Right kidney (tissue), 1 donor: ENCODE data around the gene ADAMTS13.

Experiments
- DNase-seq: peaks from one replicate; pipeline ENCODE4 v3.0.0-alpha.2; 2016

The ADAMTS13 gene

GRCh38 chr9:133472753-133473378 lies 50.7 kb downstream of the ADAMTS13 start:
- no peak for DNase-seq

DNA sequence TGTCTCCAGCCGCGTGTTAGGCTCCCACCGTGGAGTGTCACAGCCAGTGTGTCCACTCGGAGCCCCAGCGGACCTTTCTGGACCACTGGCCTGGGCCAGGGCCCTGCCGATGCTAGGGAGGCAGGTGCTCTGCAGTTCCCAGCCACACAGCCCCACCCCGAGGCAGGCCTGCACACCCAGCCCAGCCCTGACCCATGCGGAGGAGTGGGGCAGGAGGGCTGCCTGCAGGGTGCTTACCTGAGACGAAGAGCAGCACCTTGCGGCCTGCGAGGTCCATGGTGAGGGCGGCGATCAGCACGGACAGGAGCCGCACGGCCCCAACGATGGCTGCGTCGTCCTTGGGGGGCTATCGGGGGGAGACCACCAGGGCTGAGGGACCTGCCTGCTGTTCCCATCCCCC lies 51.6 kb downstream of the ADAMTS13 start:
- no peak for DNase-seq

DNA sequence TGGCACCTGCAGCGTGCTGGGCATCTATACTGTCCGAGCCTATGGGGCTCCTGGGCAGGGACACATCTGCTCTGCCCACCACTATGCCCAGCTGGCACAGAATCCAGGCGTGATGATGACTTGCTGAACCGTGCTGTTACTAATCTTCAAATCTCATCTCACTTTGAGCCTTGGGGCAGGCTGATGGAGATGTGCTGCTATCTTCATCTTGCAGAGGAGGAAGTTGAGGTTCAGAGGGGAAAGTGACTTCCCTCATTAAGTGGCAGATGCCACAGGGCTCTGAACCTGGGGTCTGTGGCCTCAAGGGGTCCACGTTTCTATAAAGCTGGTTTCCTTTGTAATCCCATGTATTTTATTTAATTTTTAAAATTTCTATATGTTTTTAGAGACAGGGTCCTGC lies 52.0 kb downstream of the ADAMTS13 start:
- DNase-seq = no peak

DNA sequence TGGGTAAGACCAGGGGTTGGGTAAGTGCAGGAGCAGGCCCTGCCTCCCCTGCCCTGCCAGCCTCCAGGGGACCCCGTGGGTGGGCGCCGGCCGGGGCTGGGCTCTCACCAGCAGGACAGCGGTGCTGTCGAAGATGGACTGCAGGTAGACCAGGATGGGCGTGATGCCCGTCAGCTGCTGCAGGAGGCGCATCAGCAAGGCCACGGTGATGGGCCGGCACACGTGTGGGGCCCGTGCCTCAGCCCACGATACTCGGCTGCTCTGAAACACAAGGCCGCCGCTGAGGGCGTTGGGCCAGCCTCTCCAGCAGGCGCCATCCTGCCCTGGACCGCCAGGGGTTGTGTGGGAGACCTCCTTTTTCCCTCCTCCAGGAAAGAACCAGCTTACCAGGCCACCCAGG lies 52.7 kb downstream of the ADAMTS13 start:
- DNase-seq = no peak

DNA sequence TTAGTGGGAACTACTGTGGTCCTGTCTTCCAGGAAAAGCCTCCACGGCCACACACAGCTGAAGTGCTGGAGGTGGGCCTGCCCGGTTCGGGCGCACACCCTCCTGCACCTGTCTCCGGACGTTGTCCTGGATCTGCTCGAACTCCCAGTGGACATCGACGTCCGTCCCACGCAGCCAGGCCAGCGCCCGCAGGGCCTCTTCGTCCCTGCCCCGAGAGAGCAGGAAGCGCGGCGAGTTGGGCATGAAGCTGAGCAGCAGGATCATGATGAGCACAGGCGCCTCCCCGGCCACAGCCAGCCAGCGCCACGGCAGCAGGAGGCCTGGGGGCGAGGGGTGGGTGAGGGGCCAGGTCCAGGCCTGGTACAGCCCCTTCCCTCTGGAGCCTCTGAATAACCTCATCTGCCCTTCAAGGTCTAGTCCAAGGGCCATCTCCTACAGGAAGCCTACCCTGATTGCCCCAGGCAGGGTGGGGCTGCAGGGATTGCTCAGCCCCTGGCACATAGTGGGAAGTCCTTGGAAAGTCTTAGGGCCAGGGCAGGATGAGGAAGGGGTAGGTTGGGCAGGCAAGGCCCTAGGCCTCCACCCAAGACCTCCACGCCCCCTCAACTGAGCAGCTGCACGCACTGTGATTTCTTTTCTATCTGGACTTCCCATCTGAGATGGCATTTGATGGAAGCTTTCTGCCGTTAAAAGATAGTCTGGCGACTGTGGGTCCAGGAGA lies 53.3 kb downstream of the ADAMTS13 start:
- DNase-seq = no peak

DNA sequence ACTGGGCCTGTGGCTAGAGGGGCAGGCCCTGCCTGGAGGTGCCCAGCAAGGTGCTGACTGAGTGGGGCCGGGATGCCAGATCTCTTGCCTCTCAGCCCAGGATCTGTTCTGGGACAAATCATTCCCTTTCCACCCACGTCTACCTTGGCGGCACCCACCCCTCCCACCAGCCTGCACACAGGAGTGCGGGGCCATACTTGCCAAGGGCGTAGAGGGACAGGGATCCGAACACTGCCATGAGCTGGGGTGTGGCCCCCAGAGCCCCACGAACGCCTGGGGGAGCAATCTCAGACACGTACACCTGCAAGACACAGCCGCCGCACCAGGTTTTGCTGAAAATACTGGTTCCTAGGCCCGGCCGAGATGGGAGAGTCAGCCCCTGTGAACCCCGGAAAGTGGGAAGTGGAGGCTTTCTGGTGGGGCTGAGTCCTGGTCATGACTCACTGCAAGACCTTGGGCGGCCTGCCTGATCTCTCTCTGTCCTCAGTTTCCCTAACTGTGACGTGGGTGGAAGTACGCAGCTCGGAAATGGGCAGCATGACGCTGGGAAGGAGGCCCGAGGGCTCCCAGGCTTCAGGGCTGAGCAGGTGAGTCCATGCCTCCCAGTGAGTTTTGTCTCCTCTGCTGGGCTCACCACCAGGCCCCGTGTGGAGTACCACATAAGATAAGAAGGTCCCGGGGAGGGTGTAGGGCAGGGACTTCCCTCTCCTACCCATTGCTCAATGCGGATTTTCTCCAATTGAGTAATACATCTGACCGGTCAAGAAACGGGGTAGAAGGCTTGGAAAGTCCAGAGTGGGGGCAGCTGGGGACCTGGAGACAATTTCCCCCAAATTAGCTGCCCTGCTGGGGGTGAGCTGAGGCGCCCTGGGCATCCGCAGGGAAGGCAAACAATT lies 54.1 kb downstream of the ADAMTS13 start:
- no peak for DNase-seq

- DNase-seq = no peak
These were observed 54.8 kb downstream of the ADAMTS13 start for GRCh38 chr9:133476941-133477340.

DNA sequence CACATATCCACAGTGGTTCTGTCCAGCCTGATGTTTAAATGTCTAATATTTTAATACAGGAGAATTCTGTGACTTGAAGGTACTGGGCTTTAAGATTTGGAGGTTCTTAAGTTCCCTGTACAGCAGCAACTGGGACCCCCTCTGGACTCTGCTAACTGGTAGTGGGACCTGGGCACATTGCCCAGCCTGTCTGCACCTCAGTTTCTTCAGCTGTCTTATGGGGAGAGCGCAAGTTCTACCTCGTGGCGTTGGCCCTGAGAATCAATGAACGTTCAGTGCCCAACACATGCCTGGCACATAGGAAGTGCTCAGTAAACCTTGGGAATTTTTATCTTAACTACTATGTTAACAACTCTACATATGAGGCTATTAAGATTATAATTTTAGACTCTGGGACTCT lies 55.3 kb downstream of the ADAMTS13 start:
- no peak for DNase-seq

DNA sequence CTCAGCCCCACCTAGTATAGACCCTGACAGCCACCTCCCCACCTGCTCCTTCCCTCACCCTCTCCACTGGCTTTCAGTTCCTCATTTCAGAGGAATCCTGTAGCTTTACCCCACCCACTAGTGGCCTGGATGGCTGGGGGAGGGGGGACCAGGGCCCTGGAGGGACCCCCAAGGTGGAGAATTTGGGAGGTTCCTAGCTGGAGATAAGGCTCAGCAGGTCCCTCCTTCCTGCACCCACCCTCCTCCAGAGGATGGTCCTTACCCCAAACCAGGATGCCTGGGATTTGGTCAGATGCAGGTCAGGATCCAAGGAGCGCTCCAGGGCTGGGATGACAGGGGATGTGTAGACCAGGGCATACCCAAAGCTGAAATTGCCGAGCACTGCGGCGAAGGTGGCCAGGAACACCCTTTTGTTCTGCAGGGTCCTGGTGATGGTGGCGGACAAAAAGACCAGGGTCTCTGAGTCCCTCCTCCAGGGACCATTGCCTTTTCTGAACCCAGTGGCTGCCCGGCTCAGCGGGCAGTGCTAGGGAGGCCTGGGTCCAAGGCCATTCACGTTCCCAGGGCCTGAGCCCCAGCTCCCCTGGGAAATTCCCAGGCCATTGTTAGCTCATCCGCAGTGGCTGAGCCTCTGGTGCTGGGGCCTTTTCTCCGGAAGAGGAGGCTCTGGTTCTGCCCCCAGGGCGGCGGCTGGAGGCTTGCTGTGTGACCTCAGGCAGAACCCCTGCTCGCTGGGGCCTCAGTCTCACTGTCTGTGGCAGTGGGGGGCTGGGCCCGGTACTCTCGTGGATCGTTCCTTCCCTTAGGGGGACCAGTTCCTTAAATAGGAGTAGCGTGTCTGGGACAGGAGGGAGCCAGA lies 56.1 kb downstream of the ADAMTS13 start:
- no peak for DNase-seq

DNA sequence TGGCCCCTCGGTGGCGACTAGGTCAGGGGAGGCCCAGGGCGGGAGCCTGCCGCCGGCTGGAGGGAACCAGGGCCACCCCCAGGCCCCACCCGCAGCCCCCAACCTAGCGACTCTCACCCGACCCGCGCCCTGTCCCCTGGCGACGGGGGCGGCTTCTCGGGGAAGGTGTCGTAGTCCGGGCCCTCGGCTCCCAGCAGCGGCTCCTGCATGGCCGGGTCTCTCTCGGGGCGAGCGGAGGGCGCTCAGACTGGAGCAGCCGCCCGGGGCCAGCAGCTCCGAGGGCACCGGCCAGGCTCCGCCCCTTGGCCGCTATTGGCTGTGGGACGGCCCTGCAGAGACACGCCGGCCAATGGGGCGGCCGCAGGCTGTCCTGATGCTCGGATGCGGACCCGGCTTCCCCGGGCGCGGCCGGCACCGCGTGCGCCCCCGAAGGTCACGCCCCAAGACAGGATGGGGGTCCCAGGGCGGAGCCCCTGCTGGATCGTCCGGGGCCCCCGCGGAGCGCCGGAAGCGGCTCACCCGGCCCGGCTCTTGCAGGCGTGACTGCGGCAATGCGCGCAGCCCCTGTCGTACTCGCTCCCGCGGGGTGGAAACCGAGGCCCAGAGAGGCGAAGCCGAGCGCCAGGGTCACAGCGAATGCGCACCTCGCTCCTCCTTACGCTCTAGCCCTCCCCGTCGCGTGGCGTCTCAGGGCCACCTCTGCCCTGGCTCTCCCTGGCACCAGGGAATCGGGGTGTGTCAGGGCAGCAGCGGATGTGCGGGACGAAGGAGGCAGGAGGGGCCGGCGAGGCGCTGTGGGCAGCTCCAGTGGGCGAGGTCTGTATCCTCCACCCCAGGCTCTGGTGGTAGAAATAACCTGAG lies 56.9 kb downstream of the ADAMTS13 start, which contains the start of gene SLC2A6:
TSS of gene SLC2A6 (minus strand) at position 249 of the 861 bp plus-strand sequence. CDS start at position 209, 40 bp downstream.
- peak; percentile 83 for DNase-seq

DNA sequence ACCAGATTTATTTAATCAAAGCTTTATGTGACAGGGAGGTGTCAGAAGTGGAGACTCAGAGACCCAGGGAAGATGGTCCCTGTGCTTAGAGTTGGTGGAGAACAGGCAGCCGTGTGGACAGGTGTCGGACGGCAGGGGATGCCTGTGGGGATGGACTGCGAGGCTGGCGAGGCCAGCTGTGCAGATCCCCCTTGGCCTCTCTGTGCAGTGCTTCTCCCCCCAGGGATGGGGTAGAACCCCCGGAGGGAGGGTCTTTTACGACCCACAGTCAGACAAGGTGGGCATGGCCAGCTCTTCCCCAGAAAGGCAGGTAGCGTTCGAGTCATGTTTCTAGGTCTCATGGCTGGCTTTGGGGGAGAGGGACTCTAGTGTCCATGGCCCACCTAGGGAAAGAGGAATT lies 61.4 kb downstream of the ADAMTS13 start:
- DNase-seq = no peak

- no peak for DNase-seq
These were observed 62.7 kb downstream of the ADAMTS13 start for GRCh38 chr9:133484671-133485437.

- no peak for DNase-seq
These were observed 63.5 kb downstream of the ADAMTS13 start for GRCh38 chr9:133485531-133486260.

GRCh38 chr9:133487331-133487725 lies 65.2 kb downstream of the ADAMTS13 start:
- no peak for DNase-seq

GRCh38 chr9:133488686-133489252 lies 66.6 kb downstream of the ADAMTS13 start:
- DNase-seq = no peak

GRCh38 chr9:133489253-133490190 lies 67.4 kb downstream of the ADAMTS13 start:
- no peak for DNase-seq

GRCh38 chr9:133490201-133490681 lies 68.1 kb downstream of the ADAMTS13 start:
- no peak for DNase-seq
